AG10803 (cell line): ENCODE measurements around the gene TMEM270.

Source experiments
- DNase-seq: peaks from one replicate; pipeline ENCODE4 v3.0.0; 2010; ENCODE audit warnings: low read depth
- H3K4me3 ChIP-seq: 2 replicates; pipeline ENCODE4 v1.5.1; 2011; ENCODE audit warnings: mild to moderate bottlenecking, low read length, control low read depth
- TF ChIP-seq, protein P1 (sequence below): conservative IDR thresholded peaks from 2 replicates; pipeline ENCODE4 v1.5.1; 2011; ENCODE audit warnings: mild to moderate bottlenecking, low read length, control low read depth, inconsistent platforms

Gene TMEM270

DNA sequence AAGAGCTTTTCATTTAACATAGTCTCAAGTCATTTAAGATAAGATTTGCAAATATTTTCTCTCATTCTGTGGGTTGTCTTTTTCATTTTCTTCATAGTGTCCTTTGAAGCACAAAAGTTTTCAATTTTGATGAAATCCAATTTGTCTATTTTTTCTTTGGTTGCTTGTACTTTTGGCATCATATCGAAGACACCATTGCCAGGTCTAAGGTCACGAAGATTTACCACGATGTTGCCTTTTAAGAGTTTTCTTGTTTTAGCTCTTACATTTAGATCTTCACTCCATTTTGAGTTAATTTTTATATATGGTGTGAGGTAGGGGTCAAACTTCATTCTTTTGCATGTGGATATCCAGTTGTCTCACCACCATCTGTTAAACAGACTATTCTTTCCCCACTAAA is 34.7 kb downstream of the TMEM270 start:
- no peak for DNase-seq
- TF ChIP-seq, protein P1, sequence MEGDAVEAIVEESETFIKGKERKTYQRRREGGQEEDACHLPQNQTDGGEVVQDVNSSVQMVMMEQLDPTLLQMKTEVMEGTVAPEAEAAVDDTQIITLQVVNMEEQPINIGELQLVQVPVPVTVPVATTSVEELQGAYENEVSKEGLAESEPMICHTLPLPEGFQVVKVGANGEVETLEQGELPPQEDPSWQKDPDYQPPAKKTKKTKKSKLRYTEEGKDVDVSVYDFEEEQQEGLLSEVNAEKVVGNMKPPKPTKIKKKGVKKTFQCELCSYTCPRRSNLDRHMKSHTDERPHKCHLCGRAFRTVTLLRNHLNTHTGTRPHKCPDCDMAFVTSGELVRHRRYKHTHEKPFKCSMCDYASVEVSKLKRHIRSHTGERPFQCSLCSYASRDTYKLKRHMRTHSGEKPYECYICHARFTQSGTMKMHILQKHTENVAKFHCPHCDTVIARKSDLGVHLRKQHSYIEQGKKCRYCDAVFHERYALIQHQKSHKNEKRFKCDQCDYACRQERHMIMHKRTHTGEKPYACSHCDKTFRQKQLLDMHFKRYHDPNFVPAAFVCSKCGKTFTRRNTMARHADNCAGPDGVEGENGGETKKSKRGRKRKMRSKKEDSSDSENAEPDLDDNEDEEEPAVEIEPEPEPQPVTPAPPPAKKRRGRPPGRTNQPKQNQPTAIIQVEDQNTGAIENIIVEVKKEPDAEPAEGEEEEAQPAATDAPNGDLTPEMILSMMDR: no peak
- no peak overlapping the region for H3K4me3 ChIP-seq

DNA sequence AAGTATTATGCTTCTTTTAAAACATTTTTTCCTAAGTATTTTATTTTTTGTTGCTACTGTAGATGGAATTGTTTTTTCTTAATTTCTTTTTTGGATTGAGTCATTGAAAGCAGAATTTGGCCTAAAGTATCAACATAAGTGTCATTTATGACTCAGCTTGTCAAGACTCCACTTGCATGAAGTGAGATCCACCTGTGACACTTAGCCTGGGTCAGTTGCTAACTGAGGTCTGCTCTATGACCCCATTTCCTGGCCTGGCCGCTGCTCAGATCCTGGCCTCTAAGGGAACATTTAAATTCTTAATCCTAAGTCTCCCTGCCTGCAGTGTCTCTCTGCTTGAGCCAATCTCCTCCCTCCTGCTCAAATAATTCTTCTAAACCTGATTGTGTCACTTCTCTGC is 35.5 kb downstream of the TMEM270 start:
- H3K4me3 ChIP-seq: no peak overlapping the region
- DNase-seq: peak; percentile 42
- TF ChIP-seq, protein P1: no peak

DNA sequence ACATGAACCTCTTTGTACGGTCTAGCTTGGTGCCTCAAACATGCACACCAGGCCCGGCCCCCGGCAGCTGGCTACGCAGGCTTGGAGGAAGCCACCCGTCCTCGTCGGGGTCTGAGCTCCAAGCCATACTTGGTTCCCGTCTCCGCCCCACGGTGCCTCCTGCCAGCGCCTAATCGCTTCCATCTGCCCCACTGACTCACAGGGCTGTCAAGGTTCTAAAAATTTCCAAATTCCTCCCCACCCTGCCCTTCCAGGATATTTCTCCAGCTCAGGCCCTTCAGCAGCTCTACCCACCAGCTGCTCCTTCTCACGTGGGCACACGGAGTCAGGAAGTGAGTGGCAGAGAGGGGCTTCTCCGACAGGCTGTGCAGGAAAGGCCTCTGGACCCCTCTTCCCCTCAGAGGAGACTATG is 38.8 kb downstream of the TMEM270 start:
- no peak overlapping the region; the same call in 1 of the 2 replicates for H3K4me3 ChIP-seq
- peak; percentile 97 for DNase-seq
- TF ChIP-seq, protein P1: no peak

DNA sequence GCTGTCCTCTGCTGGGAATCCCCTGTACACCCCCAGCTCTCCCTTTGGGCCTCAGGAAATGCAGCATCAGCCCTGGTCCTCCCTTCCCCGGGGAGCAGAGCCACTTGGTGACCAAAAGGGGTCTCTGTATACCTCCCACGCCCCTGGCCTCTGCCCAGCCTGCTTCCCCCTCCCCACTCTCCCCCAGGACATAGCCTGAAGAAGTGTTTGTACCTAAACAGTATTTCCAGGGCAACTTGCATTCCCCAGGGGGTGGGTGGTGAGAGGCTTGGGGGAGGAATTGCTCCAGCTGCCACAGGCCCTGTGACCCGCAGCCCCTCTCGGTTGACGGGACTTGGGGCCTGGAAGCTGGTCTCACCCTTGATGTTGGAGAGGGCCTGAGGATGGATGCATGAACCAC is 39.3 kb downstream of the TMEM270 start:
- DNase-seq: peak; percentile 63

DNA sequence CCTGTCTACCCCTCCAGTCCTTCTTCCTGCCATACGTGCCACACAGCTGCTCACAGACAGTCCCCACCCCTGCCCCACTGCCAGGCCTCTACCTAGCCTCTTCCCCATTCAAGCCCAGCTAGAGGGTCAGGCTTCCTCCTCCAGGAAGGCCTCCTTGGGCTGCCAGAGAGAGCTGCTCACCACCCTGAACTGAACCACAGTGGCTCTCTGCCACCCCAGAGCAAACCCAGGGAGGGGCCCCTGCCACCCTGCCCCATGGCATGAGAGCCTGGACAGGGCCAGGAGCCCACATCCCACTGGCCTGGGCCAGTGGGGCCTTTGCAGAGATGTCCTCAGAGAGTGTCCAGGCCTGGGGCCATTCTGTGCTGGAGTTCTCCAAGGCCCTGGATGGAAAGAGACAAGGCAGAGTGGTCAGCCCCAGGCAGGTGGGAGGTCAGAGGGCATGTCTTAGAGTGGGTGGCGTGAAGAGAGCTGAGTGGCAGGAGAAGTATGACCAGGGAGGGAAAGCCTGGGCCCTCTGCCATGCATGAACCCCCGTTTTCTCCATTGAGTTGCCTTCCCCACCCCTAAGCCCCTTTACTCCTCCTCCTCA is 40.4 kb downstream of the TMEM270 start:
- no peak overlapping the region for H3K4me3 ChIP-seq
- DNase-seq: no peak
- TF ChIP-seq, protein P1: no peak

More for the DNA sequence above, 39.3 kb downstream of the TMEM270 start:
- TF ChIP-seq, protein P1: no peak
- H3K4me3 ChIP-seq: no peak overlapping the region

DNA sequence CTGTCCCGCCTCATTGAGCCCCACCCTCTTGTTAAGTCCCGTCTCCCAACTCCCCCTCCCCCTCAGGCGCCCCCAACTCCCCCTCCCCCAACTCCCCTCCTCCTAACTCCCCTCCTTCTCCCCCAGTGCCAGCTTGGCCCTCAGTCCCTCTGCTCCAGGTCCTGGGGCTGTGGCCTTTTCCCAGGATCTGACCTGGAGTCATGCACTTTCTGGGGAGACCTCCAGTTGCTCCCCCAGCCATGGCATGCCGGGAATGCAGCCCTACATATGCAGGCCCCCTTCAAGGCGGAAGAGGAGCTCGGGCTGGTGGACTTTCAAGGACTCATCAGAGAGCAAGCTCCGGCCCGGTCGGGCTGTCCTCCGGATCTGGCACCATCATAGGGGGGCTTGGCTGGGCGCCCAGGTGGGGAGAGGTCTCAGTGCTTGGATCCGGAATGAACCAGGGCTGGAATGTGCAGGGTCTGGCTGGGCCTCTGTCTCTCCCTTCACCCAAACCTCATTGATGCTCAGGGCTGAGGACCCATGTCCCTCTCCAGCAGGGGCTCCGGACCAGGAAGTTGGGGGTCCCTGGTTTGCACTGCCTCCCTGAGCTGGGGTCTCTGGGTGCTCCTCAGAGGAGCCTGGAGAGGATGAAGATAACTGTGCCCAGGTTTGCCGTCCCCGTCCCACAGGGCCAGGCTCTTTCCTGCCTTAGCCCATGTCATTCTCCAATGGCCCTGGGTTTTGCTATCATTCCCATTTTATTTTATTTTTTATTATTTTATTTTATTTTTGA is 41.1 kb downstream of the TMEM270 start:
- TF ChIP-seq, protein P1: no peak
- no peak overlapping the region for H3K4me3 ChIP-seq
- DNase-seq: no peak
